ENCODE data around the gene GABBR1.

DNA sequence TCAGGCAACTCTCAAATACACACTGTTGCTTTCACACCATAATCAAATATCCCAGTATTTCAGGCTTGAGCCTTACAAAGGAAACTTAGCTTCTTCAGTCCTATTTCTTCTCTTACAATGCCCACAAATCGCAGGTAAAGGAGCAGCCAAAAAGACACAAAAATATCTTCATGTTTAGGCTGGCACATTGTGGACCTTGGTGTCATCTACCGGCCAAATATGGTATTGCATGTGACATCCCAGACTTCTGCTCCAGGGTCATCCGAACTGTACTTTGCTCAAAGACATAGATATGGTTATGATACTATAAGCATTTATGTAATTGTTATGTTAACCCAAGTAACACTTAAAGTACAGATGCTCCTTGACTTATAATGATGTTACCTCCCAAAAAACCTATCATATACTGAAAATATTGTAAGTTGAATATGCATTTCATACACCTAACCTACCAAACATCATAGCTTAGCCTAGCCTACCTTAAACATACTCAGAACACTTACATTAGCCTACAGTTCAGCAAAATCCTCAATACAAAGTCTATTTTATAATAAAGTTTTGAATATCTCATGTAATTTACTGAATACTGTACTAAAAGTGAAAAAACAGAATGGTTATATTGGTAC is 43.4 kb downstream of the GABBR1 start:
- TF ChIP-seq CTCF (tag by site-specific recombination; IDR thresholded peaks at IDR 0.05) (peak; percentile 83), ZNF274 (IDR thresholded peaks at IDR 0.05; ENCODE audit: low read length) (no peak), ZNF274 (tag by site-specific recombination; IDR thresholded peaks at IDR 0.05; ENCODE audit: borderline replicate concordance) (no peak), ZNF433 (tag by site-specific recombination; IDR thresholded peaks at IDR 0.05; ENCODE audit: low read depth) (no peak), REST (tag by site-specific recombination; IDR thresholded peaks at IDR 0.05) (no peak), ATF2 (tag by site-specific recombination; IDR thresholded peaks at IDR 0.05; ENCODE audit: low read depth) (no peak), ZNF24 (tag by site-specific recombination; IDR thresholded peaks at IDR 0.05) (no peak), EGR2 (tag by site-specific recombination; IDR thresholded peaks at IDR 0.05; ENCODE audit: low read depth) (no peak), ZNF19 (tag by site-specific recombination; IDR thresholded peaks at IDR 0.05; ENCODE audit: low read depth) (no peak), PRDM6 (tag by site-specific recombination; IDR thresholded peaks at IDR 0.05) (no peak), ZBTB6 (tag by site-specific recombination; IDR thresholded peaks at IDR 0.05) (no peak)

All from HEK293 (cell line).